ENCODE results near the gene NUB1.

DNA sequence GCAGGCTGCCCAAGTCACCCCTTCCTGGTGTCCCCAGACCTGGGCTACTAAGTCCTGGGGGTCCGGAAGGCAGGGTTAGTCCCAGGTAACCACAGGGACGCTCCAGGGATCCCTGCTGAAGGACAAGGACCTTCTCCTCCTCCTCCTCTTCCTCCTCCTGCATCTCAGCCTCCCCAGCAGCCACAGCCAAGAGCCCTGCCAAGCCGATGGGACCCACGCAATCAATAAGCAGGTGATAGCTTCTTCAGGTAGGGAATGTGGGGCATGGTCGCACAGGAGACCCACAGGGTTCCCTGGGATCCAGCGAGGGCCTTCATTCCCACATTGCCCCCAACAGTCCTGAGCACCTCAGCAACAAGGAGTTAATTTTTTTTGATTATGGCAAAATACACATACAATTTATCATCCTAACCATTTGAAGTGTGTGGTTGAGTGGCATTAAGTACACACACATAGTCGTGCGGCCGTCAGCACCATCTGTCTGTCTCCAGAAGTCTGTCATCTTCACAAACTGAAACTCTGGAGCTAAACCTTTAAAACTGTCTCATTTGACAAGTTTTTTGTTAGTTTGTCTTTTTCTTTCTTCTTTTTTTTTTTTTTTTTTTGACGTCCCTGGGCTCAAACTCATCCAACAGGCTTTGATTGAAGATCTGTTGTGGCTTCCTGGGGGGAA is 86.2 kb downstream of the NUB1 start:
- TF ChIP-seq, protein P1, sequence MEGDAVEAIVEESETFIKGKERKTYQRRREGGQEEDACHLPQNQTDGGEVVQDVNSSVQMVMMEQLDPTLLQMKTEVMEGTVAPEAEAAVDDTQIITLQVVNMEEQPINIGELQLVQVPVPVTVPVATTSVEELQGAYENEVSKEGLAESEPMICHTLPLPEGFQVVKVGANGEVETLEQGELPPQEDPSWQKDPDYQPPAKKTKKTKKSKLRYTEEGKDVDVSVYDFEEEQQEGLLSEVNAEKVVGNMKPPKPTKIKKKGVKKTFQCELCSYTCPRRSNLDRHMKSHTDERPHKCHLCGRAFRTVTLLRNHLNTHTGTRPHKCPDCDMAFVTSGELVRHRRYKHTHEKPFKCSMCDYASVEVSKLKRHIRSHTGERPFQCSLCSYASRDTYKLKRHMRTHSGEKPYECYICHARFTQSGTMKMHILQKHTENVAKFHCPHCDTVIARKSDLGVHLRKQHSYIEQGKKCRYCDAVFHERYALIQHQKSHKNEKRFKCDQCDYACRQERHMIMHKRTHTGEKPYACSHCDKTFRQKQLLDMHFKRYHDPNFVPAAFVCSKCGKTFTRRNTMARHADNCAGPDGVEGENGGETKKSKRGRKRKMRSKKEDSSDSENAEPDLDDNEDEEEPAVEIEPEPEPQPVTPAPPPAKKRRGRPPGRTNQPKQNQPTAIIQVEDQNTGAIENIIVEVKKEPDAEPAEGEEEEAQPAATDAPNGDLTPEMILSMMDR (IDR thresholded peaks at IDR 0.05; ENCODE audit: insufficient read depth, low read depth, low read length): no peak
- TF ChIP-seq EZH2 (IDR thresholded peaks at IDR 0.05; ENCODE audit: insufficient read depth, low read length): no peak

Data from astrocyte (in vitro differentiated cells and primary cell).